NCI-H524 treated with DMSO at 0.1 percent for 48 hours (cell line): Measurements from ENCODE around the gene VPS26B.
"Not testable (repeated sequence)": the region's sequence is repeated elsewhere in the genome, so short reads cannot be mapped to it uniquely, and the experiment has no call there.

ENCODE experiments used
- DNase-seq: peaks from one replicate; lab custom pipeline; 2025; lab: John Stamatoyannopoulos, UW

Gene VPS26B

GRCh38 chr11:134231958-134232659 lies 7.6 kb downstream of the VPS26B start:
- no peak for DNase-seq

GRCh38 chr11:134233729-134234179 lies 9.3 kb downstream of the VPS26B start:
- DNase-seq, result no peak

- no peak for DNase-seq
Measured at GRCh38 chr11:134235399-134235798, 10.9 kb downstream of the VPS26B start.

- no peak for DNase-seq
Measured at GRCh38 chr11:134236834-134237556, 12.5 kb downstream of the VPS26B start.

- no peak for DNase-seq
Measured at GRCh38 chr11:134237557-134237922, 13.1 kb downstream of the VPS26B start.

GRCh38 chr11:134238956-134239355 lies 14.5 kb downstream of the VPS26B start:
- no peak for DNase-seq

GRCh38 chr11:134240592-134240991 lies 16.1 kb downstream of the VPS26B start:
- DNase-seq, result no peak

GRCh38 chr11:134242376-134242775 lies 17.9 kb downstream of the VPS26B start:
- no peak for DNase-seq

- no peak for DNase-seq
Measured at GRCh38 chr11:134243913-134244312, 19.4 kb downstream of the VPS26B start.

GRCh38 chr11:134244593-134244992 lies 20.1 kb downstream of the VPS26B start:
- no peak for DNase-seq

GRCh38 chr11:134245434-134245833 lies 21.0 kb downstream of the VPS26B start:
- no peak for DNase-seq

GRCh38 chr11:134246100-134246499 lies 21.6 kb downstream of the VPS26B start:
- DNase-seq, result no peak

- no peak for DNase-seq
Measured at GRCh38 chr11:134246678-134247077, 22.2 kb downstream of the VPS26B start.

GRCh38 chr11:134248910-134249480 lies 24.5 kb downstream of the VPS26B start:
- DNase-seq, result no peak

- no peak for DNase-seq
Measured at GRCh38 chr11:134250246-134250645, 25.8 kb downstream of the VPS26B start.

GRCh38 chr11:134250675-134251074 lies 26.2 kb downstream of the VPS26B start:
- DNase-seq, result no peak

- DNase-seq, result no peak
Measured at GRCh38 chr11:134252346-134253187, 28.1 kb downstream of the VPS26B start.

- DNase-seq, result peak; percentile 53
Measured at GRCh38 chr11:134253188-134253993, 28.9 kb downstream of the VPS26B start, which contains the start of the genes ACAD8 and THYN1. TSS of gene ACAD8 (plus strand) at chr11:134253568. CDS start at chr11:134253601, 33 bp downstream. TSS of gene THYN1 (minus strand) at chr11:134253352. CDS start at chr11:134252882, 470 bp downstream.

GRCh38 chr11:134254433-134255183 lies 30.1 kb downstream of the VPS26B start:
- DNase-seq, result no peak

- DNase-seq, result not testable (repeated sequence)
Measured at GRCh38 chr11:134255184-134255561, 30.7 kb downstream of the VPS26B start.
